ENCODE measurements around the gene MTMR6. TPM values are rescaled to one million over a fixed set of nuclear protein-coding genes. Genes with fewer than 3 reads are reported as not detected.

The MTMR6 gene
- total and polyA plus RNA-seq, 7 experiments from 2014 or later: 16.0 to 23.2 (median 17.3) TPM

GRCh38 chr13:25196971-25197370 is 90.3 kb downstream of the MTMR6 start:
- Mint-ChIP-seq H3K27me3 (peaks cover 9 to 30% (median 20%) of the 10 kb centered on the region in 5 donors), H3K27ac (no peak overlapping the region), H3K4me3 (no peak overlapping the region), H3K36me3 (no peaks in the 10 kb centered on the region), H3K9me3 (peaks cover 0 to 3% (median 0%) of the 10 kb centered on the region in 11 donors), H3K4me1 (no peaks in the 10 kb centered on the region)
- ATAC-seq (no peak), DNase-seq (no peak)
- Histone ChIP-seq H3K36me3 (ENCODE audit: control insufficient read depth in 2 of 3, insufficient read depth in 3 of 3, low read length in 3 of 3) (no peaks in the 10 kb centered on the region), H3K9me3 (ENCODE audit: control insufficient read depth in 2 of 3, low read length in 3 of 3) (no peaks in the 10 kb centered on the region), H3K27ac (ENCODE audit: low read depth, low read length) (no peak overlapping the region), H3K27me3 (ENCODE audit: control insufficient read depth in 2 of 2, insufficient read depth in 2 of 2, low read length in 2 of 2) (peaks cover 0 to 5% of the 10 kb centered on the region in 2 donors), H3K4me3 (ENCODE audit: low read length) (no peak overlapping the region), H3K4me1 (ENCODE audit: control insufficient read depth in 2 of 2, insufficient read depth in 2 of 2, low read length in 2 of 2) (no peaks in the 10 kb centered on the region)
- intact Hi-C loops (cut with micrococcal nuclease): no loop called here
- ChIA-PET CTCF (no interaction called here), POLR2A (no interaction called here)

Other genes starting within 250 kb of the MTMR6 start
- under 1 TPM; 0.21 to 0.87 (median 0.27) TPM for gene PABPC3, start 191.4 kb downstream of the MTMR6 start, total RNA-seq
- under 1 TPM; 0.13 to 0.21 TPM for gene PABPC3, start 191.4 kb downstream of the MTMR6 start, polyA plus RNA-seq
- gene AMER2, start 115.2 kb downstream of the MTMR6 start, total RNA-seq: not detected
- under 1 TPM in 1 of 2 donors, not detected in 1; 0.05 TPM for gene AMER2, start 115.2 kb downstream of the MTMR6 start, polyA plus RNA-seq
- 10 to 100 TPM; 41.1 to 89.1 (median 57.0) TPM for gene NUP58, start 14.1 kb upstream of the MTMR6 start, total RNA-seq
- gene NUP58, start 14.1 kb upstream of the MTMR6 start, polyA plus RNA-seq: 10 to 100 TPM; 13.4 to 22.1 TPM
- 1 to 10 TPM in 3 of 5 experiments, under 1 TPM in 2; 0.56 to 2.4 (median 1.2) TPM for gene ATP8A2, start 84.5 kb upstream of the MTMR6 start, total RNA-seq
- 1 to 10 TPM in 1 of 2 donors, under 1 TPM in 1; 0.70 to 1.2 TPM for gene ATP8A2, start 84.5 kb upstream of the MTMR6 start, polyA plus RNA-seq